OCI-LY1 (cell line): ENCODE data around the gene GHRL.

ENCODE experiments used
- H2AFZ ChIP-seq: fragments of 200-600 bp; sonication (generic), shearing (Covaris generic); 2 replicates; pipeline ENCODE4 v1.6.0; 2014; ENCODE audit warnings: antibody characterized with exemption, mild to moderate bottlenecking, low read length
- H3F3A ChIP-seq: fragments of 200-600 bp; sonication (generic), shearing (Covaris generic); 2 replicates; pipeline ENCODE4 v1.6.0; 2014; ENCODE audit warnings: mild to moderate bottlenecking, antibody characterized with exemption, low read length, moderate library complexity; ENCODE audit not compliant: insufficient read depth
- H3K27ac ChIP-seq: fragments of 200-600 bp; sonication (generic); 2 replicates; pipeline ENCODE4 v1.5.1; 2014; ENCODE audit warnings: low read length, mixed run types, mild to moderate bottlenecking, low read depth; ENCODE audit not compliant: poor library complexity, severe bottlenecking
- H3K27me3 ChIP-seq: fragments of 200-600 bp; sonication (generic); 2 replicates; pipeline ENCODE4 v1.6.0; 2014; ENCODE audit warnings: antibody characterized with exemption, mild to moderate bottlenecking, low read length, moderate library complexity; ENCODE audit not compliant: insufficient read depth
- H3K36me3 ChIP-seq: fragments of 200-600 bp; sonication (generic); 2 replicates; pipeline ENCODE4 v1.6.1; 2014; ENCODE audit warnings: mild to moderate bottlenecking, antibody characterized with exemption, low read length, moderate library complexity, mixed read lengths; ENCODE audit not compliant: insufficient read depth
- H3K4me1 ChIP-seq: fragments of 200-600 bp; sonication (generic); 2 replicates; pipeline ENCODE4 v1.5.1; 2014; ENCODE audit warnings: mild to moderate bottlenecking, low read length, moderate library complexity; ENCODE audit not compliant: insufficient read depth, severe bottlenecking
- H3K4me2 ChIP-seq: fragments of 200-600 bp; sonication (generic), shearing (Covaris generic); 2 replicates; pipeline ENCODE4 v1.6.1; 2014; ENCODE audit warnings: low read length
- H3K4me3 ChIP-seq: fragments of 200-600 bp; sonication (generic); 2 replicates; pipeline ENCODE4 v1.5.1; 2014; ENCODE audit warnings: low read length, low read depth, mild to moderate bottlenecking, mixed read lengths; ENCODE audit not compliant: poor library complexity, severe bottlenecking
- H3K79me2 ChIP-seq: fragments of 200-600 bp; shearing (Covaris generic); 2 replicates; pipeline ENCODE4 v1.6.1; 2016; ENCODE audit warnings: mixed run types, low read length, mixed read lengths; ENCODE audit not compliant: insufficient read depth
- H3K9ac ChIP-seq: fragments of 200-600 bp; sonication (generic), shearing (Covaris generic); 2 replicates; pipeline ENCODE4 v1.6.1; 2014; ENCODE audit warnings: mild to moderate bottlenecking, low read length, mixed read lengths
- H3K9me2 ChIP-seq: fragments of 200-600 bp; sonication (generic), shearing (Covaris generic); 2 replicates; pipeline ENCODE4 v1.6.1; 2014; ENCODE audit warnings: low read depth, mild to moderate bottlenecking, low read length, mixed read lengths
- H3K9me3 ChIP-seq: fragments of 200-600 bp; shearing (Covaris generic); 2 replicates; pipeline ENCODE4 v1.6.1; 2014; ENCODE audit warnings: low read length, mixed read lengths
- H4K20me1 ChIP-seq: fragments of 200-600 bp; sonication (generic), shearing (Covaris generic); 2 replicates; pipeline ENCODE4 v1.6.0; 2016; ENCODE audit warnings: mild to moderate bottlenecking, low read length; ENCODE audit not compliant: insufficient read depth
- CTCF ChIP-seq: fragments of 200-600 bp; sonication (generic), shearing (Covaris generic); IDR thresholded peaks from 2 replicates; pipeline ENCODE4 v1.5.1; 2017; ENCODE audit warnings: mild to moderate bottlenecking, antibody characterized with exemption, low read length, moderate library complexity, mixed read lengths
- EZH2 ChIP-seq: fragments of 200-600 bp; sonication (generic), shearing (Covaris generic); IDR thresholded peaks from 2 replicates; pipeline ENCODE4 v1.8.0; 2017; ENCODE audit warnings: borderline replicate concordance, mixed run types, mild to moderate bottlenecking, antibody characterized with exemption, low read length, moderate library complexity, mixed read lengths

GHRL gene

GRCh38 chr3:10312391-10312790 is 19.6 kb upstream of the GHRL start:
- Histone ChIP-seq H3K9ac (no peak overlapping the region), H3K9me3 (no peaks in the 10 kb centered on the region), H3K4me1 (no peaks in the 10 kb centered on the region), H2AFZ (no peak overlapping the region), H4K20me1 (no peaks in the 10 kb centered on the region), H3K4me2 (no peak overlapping the region), H3K36me3 (peaks cover 94% of the 10 kb centered on the region), H3K27ac (no peak overlapping the region), H3K79me2 (no peaks in the 10 kb centered on the region), H3K27me3 (no peaks in the 10 kb centered on the region), H3K9me2 (no peaks in the 10 kb centered on the region), H3K4me3 (no peak overlapping the region), H3F3A (no peaks in the 10 kb centered on the region; the same call in 1 of the 2 replicates)
- TF ChIP-seq EZH2 = no peak
- TF ChIP-seq CTCF = no peak

- Histone ChIP-seq H3K36me3 (peaks cover 93% of the 10 kb centered on the region), H3K4me1 (no peaks in the 10 kb centered on the region), H3K9me2 (no peaks in the 10 kb centered on the region), H3K9ac (no peak overlapping the region), H3K4me3 (no peak overlapping the region), H3K27ac (no peak overlapping the region), H3K79me2 (no peaks in the 10 kb centered on the region), H2AFZ (no peak overlapping the region), H3K4me2 (no peak overlapping the region), H4K20me1 (no peaks in the 10 kb centered on the region), H3K27me3 (no peaks in the 10 kb centered on the region), H3F3A (no peaks in the 10 kb centered on the region; the same call in 1 of the 2 replicates), H3K9me3 (no peaks in the 10 kb centered on the region)
- no peak for TF ChIP-seq CTCF
- no peak for TF ChIP-seq EZH2
Observed at GRCh38 chr3:10311710-10312109, 19.0 kb upstream of the GHRL start.

GRCh38 chr3:10310578-10310977 is 17.8 kb upstream of the GHRL start:
- Histone ChIP-seq H3K4me2 (no peak overlapping the region), H3K27me3 (no peaks in the 10 kb centered on the region), H3K4me3 (no peak overlapping the region), H3K9me3 (no peaks in the 10 kb centered on the region), H3K9me2 (no peaks in the 10 kb centered on the region), H3K4me1 (no peaks in the 10 kb centered on the region), H3F3A (no peaks in the 10 kb centered on the region; the same call in 1 of the 2 replicates), H4K20me1 (no peaks in the 10 kb centered on the region), H3K27ac (no peak overlapping the region), H3K9ac (no peak overlapping the region), H3K79me2 (no peaks in the 10 kb centered on the region), H3K36me3 (peaks cover 90% of the 10 kb centered on the region), H2AFZ (no peak overlapping the region)
- TF ChIP-seq CTCF (no peak), EZH2 (no peak)
